Heart left ventricle (tissue), 13 donors: ENCODE measurements around the gene CSF1.
"Not testable (repeated sequence)": the region's sequence is repeated elsewhere in the genome, so short reads cannot be mapped to it uniquely, and the experiment has no call there.

Source experiments
- POLR2A ChIP-seq, 2 donors: fragments of 450-650 bp; IDR thresholded peaks; one replicate each; pipeline ENCODE4 v1.6.1; 2017; ENCODE audit warnings: antibody characterized with exemption in 2 of 2, mild to moderate bottlenecking in 2 of 2, moderate library complexity in 2 of 2
- TF ChIP-seq, protein P1 (sequence below), 12 donors: fragments of 200-600 bp; sonication (generic) in 4 of 12; IDR thresholded peaks; one replicate each; pipeline versions ENCODE4 v1.5.0 to v1.8.0; 2018 to 2022; ENCODE audit warnings: antibody characterized with exemption in 12 of 12, mild to moderate bottlenecking in 5 of 12
- donor health status: ischemic (EF 13 %, LVEDD 7.1; RV severe dilation, severe dysfunction).
- donor health status: DM: no; HTN: yes; CAD: no.
- donor health status: DM: no; HTN: no; CAD: no.
- donor health status: ischemic (EF 25% LVEDD 6.9; RV normal size, moderate dysfunction).
- donor health status: ischemic (EF 25% LVEDD 5.7; RV mildly dilated, moderate dysfunction).
- donor health status: ischemic (EF 35%, LVEDD 5.7; RV mildly dilated, moderate dysfunction).
- donor health status: nonischemic (EF 11% LVEDD 7.7; RV severe dilation, severe dysfunction).
- donor health status: DM: yes; HTN: yes; CAD: no.
- donor health status: PGD.
- donor health status: ischemic (EF 29% LVEDD 5.4; RV normal size, mild dysfunction).
- donor health status: nonischemic (EF 23%, LVEDD 6.1; RV moderate dilation, normal function).

DNA sequence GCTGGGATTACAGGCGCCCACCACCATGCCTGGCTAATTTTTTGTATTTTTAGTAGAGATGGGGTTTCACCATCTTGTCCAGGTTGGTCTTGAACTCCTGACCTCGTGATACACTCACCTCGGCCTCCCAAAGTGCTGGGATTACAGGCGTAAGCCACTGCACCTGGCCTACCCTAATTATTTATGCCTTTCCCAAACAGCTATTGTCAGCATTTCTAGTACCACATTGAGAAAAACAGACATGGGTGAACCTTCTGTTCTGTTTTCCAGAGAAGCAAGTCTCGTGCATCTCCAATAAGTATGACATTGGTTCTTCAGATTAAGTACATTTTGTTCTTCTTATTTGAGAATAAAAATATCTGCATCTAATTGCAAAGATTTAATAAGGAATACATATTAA, 40.9 kb downstream of the CSF1 start:
- TF ChIP-seq, protein P1, sequence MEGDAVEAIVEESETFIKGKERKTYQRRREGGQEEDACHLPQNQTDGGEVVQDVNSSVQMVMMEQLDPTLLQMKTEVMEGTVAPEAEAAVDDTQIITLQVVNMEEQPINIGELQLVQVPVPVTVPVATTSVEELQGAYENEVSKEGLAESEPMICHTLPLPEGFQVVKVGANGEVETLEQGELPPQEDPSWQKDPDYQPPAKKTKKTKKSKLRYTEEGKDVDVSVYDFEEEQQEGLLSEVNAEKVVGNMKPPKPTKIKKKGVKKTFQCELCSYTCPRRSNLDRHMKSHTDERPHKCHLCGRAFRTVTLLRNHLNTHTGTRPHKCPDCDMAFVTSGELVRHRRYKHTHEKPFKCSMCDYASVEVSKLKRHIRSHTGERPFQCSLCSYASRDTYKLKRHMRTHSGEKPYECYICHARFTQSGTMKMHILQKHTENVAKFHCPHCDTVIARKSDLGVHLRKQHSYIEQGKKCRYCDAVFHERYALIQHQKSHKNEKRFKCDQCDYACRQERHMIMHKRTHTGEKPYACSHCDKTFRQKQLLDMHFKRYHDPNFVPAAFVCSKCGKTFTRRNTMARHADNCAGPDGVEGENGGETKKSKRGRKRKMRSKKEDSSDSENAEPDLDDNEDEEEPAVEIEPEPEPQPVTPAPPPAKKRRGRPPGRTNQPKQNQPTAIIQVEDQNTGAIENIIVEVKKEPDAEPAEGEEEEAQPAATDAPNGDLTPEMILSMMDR (IDR thresholded peaks at IDR 0.05): not testable (repeated sequence)
- TF ChIP-seq POLR2A (IDR thresholded peaks at IDR 0.05): not testable (repeated sequence)
